Middle frontal gyrus (tissue), 1 donor: ENCODE data around the gene GAPDH.
"Not testable (repeated sequence)": the region's sequence is repeated elsewhere in the genome, so short reads cannot be mapped to it uniquely, and the experiment has no call there.

Experiments
- DNase-seq: peaks from one replicate; pipeline ENCODE4 v3.0.0-alpha.2; 2015; ENCODE audit warnings: low spot score; ENCODE audit errors: extremely low spot score

The GAPDH gene

GRCh38 chr12:6533923-6534694 is at the start of gene GAPDH:
GAPDH (plus strand) TSS chr12:6534517; CDS start chr12:6534833, 316 bp downstream.
- peak; percentile 95 for DNase-seq

- DNase-seq, result no peak
Measured at GRCh38 chr12:6488240-6488639, 46.1 kb upstream of the GAPDH start.

- DNase-seq, result no peak
Measured at GRCh38 chr12:6489449-6489848, 44.9 kb upstream of the GAPDH start.

- DNase-seq, result not testable (repeated sequence)
Measured at GRCh38 chr12:6490673-6491072, 43.6 kb upstream of the GAPDH start.

GRCh38 chr12:6492838-6493496 is 41.4 kb upstream of the GAPDH start, which contains the start of gene MRPL51:
MRPL51 (minus strand) TSS chr12:6493262; CDS start chr12:6493136, 126 bp downstream.
- DNase-seq, result peak; percentile 90

GRCh38 chr12:6493497-6494257 is 40.6 kb upstream of the GAPDH start, which contains the start of gene NCAPD2:
NCAPD2 (plus strand) TSS chr12:6494102; CDS start chr12:6495099, 997 bp downstream.
- peak; percentile 93 for DNase-seq

GRCh38 chr12:6494258-6494743 is 40.0 kb upstream of the GAPDH start:
- no peak for DNase-seq

GRCh38 chr12:6494968-6495367 is 39.3 kb upstream of the GAPDH start:
- DNase-seq, result no peak

GRCh38 chr12:6497291-6497690 is 37.0 kb upstream of the GAPDH start:
- not testable (repeated sequence) for DNase-seq

- DNase-seq, result no peak
Measured at GRCh38 chr12:6500466-6500865, 33.9 kb upstream of the GAPDH start.

- no peak for DNase-seq
Measured at GRCh38 chr12:6507102-6507998, 27.0 kb upstream of the GAPDH start.

GRCh38 chr12:6508087-6508486 is 26.2 kb upstream of the GAPDH start:
- no peak for DNase-seq

- no peak for DNase-seq
Measured at GRCh38 chr12:6520186-6520585, 14.1 kb upstream of the GAPDH start.

- DNase-seq, result no peak
Measured at GRCh38 chr12:6522193-6522592, 12.1 kb upstream of the GAPDH start.

GRCh38 chr12:6523708-6524107 is 10.6 kb upstream of the GAPDH start:
- DNase-seq, result no peak

GRCh38 chr12:6524648-6525047 is 9.7 kb upstream of the GAPDH start:
- DNase-seq, result no peak

GRCh38 chr12:6526201-6526600 is 8.1 kb upstream of the GAPDH start:
- no peak for DNase-seq

- DNase-seq, result no peak
Measured at GRCh38 chr12:6526766-6527525, 7.4 kb upstream of the GAPDH start.

GRCh38 chr12:6527711-6528110 is 6.6 kb upstream of the GAPDH start:
- no peak for DNase-seq
